ENCODE data around the gene LRP4. TPM values are rescaled to one million over a fixed set of nuclear protein-coding genes. Genes with fewer than 3 reads are reported as not detected.

Gene LRP4
- total RNA-seq, 2 donors from 2014 or later: 10.6 to 20.4 TPM

- peak; percentile 76 to 96 (median 94) for TF ChIP-seq CTCF (IDR thresholded peaks at IDR 0.05)
- TF ChIP-seq POLR2A (IDR thresholded peaks at IDR 0.05): no peak
- ATAC-seq (peak; percentile 94), DNase-seq (peak; percentile 79 to 85 (median 83))
- H3K4me1 ChIP-seq: no peaks in the 10 kb centered on the region
- H3K9me3 ChIP-seq: no peaks in the 10 kb centered on the region
- no peaks in the 10 kb centered on the region for H3K27me3 ChIP-seq
- intact Hi-C loops (cut with DNase I): loop anchor here (2.0 kb wide), 1 partner anchor 265 kb away; no protein-coding TSS in a partner anchor
- H3K27ac ChIP-seq: no peak overlapping the region
- WGBS, 2 donors: 54 to 63% methylated on average over 15 to 23 of the region's 23 CpGs
- H3K4me3 ChIP-seq: no peak overlapping the region
- H3K36me3 ChIP-seq (replicated peaks in 1 of 2; ENCODE audit: insufficient read depth in 1 of 2, low read depth in 2 of 2): peaks cover 5 to 6% of the 10 kb centered on the region in 2 donors
These were observed 28.5 kb downstream of the LRP4 start for GRCh38 chr11:46889689-46890475.

GRCh38 chr11:46889251-46889650 is 29.1 kb downstream of the LRP4 start:
- DNase-seq (no peak), ATAC-seq (no peak)
- Histone ChIP-seq H3K4me1 (no peaks in the 10 kb centered on the region), H3K9me3 (no peaks in the 10 kb centered on the region), H3K36me3 (replicated peaks in 1 of 2; ENCODE audit: insufficient read depth in 1 of 2, low read depth in 2 of 2) (peaks cover 5 to 6% of the 10 kb centered on the region in 2 donors), H3K27ac (no peak overlapping the region), H3K4me3 (no peak overlapping the region), H3K27me3 (no peaks in the 10 kb centered on the region)
- TF ChIP-seq POLR2A (IDR thresholded peaks at IDR 0.05) (no peak), CTCF (IDR thresholded peaks at IDR 0.05) (no peak)
- 63 to 83% methylated on average over 4 to 7 of the region's 7 CpGs for WGBS, 2 donors
- intact Hi-C loops (cut with DNase I): loop anchor here (2.0 kb wide), 1 partner anchor 266 kb away; no protein-coding TSS in a partner anchor

GRCh38 chr11:46888636-46889035 is 29.7 kb downstream of the LRP4 start:
- no peak for DNase-seq
- H3K36me3 ChIP-seq (replicated peaks in 1 of 2; ENCODE audit: insufficient read depth in 1 of 2, low read depth in 2 of 2): peaks cover 5 to 6% of the 10 kb centered on the region in 2 donors
- no peaks in the 10 kb centered on the region for H3K4me1 ChIP-seq
- intact Hi-C loops (cut with DNase I): loop anchor here (2.0 kb wide), 1 partner anchor 266 kb away; no protein-coding TSS in a partner anchor
- no peak for ATAC-seq
- H3K27ac ChIP-seq: no peak overlapping the region
- no peaks in the 10 kb centered on the region for H3K27me3 ChIP-seq
- no peak overlapping the region for H3K4me3 ChIP-seq
- H3K9me3 ChIP-seq: no peaks in the 10 kb centered on the region
- 82 to 92% methylated on average over 5 of the region's 5 CpGs for whole genome bisulfite sequencing, 2 donors
- TF ChIP-seq CTCF (IDR thresholded peaks at IDR 0.05): no peak

- no peak for ATAC-seq
- H3K36me3 ChIP-seq (replicated peaks in 1 of 2; ENCODE audit: insufficient read depth in 1 of 2, low read depth in 2 of 2): peaks cover 0 to 6% of the 10 kb centered on the region in 2 donors
- no peak for TF ChIP-seq CTCF (IDR thresholded peaks at IDR 0.05)
- no peak for TF ChIP-seq POLR2A (IDR thresholded peaks at IDR 0.05)
- DNase-seq: no peak
- no peaks in the 10 kb centered on the region for H3K4me1 ChIP-seq
- H3K4me3 ChIP-seq: no peak overlapping the region
- intact Hi-C loops (cut with DNase I): no loop called here
- WGBS, 2 donors: 89 to 90% methylated on average over 2 to 11 of the region's 11 CpGs
- H3K27ac ChIP-seq: no peak overlapping the region
- H3K27me3 ChIP-seq: no peaks in the 10 kb centered on the region
- H3K9me3 ChIP-seq: no peaks in the 10 kb centered on the region
These were observed 32.1 kb downstream of the LRP4 start for GRCh38 chr11:46886211-46886610.

Measured in body of pancreas (tissue), 4 donors.